CD4-positive, alpha-beta T cell treated with Interleukin-15 for 1 hour (primary cell): ENCODE results near the gene TNXB.
"Not testable (repeated sequence)": the region's sequence is repeated elsewhere in the genome, so short reads cannot be mapped to it uniquely, and the experiment has no call there.

ENCODE experiments used
- DNase-seq: peaks from one replicate; pipeline ENCODE4 v3.0.0-alpha.2; 2020

TNXB gene, protein sequence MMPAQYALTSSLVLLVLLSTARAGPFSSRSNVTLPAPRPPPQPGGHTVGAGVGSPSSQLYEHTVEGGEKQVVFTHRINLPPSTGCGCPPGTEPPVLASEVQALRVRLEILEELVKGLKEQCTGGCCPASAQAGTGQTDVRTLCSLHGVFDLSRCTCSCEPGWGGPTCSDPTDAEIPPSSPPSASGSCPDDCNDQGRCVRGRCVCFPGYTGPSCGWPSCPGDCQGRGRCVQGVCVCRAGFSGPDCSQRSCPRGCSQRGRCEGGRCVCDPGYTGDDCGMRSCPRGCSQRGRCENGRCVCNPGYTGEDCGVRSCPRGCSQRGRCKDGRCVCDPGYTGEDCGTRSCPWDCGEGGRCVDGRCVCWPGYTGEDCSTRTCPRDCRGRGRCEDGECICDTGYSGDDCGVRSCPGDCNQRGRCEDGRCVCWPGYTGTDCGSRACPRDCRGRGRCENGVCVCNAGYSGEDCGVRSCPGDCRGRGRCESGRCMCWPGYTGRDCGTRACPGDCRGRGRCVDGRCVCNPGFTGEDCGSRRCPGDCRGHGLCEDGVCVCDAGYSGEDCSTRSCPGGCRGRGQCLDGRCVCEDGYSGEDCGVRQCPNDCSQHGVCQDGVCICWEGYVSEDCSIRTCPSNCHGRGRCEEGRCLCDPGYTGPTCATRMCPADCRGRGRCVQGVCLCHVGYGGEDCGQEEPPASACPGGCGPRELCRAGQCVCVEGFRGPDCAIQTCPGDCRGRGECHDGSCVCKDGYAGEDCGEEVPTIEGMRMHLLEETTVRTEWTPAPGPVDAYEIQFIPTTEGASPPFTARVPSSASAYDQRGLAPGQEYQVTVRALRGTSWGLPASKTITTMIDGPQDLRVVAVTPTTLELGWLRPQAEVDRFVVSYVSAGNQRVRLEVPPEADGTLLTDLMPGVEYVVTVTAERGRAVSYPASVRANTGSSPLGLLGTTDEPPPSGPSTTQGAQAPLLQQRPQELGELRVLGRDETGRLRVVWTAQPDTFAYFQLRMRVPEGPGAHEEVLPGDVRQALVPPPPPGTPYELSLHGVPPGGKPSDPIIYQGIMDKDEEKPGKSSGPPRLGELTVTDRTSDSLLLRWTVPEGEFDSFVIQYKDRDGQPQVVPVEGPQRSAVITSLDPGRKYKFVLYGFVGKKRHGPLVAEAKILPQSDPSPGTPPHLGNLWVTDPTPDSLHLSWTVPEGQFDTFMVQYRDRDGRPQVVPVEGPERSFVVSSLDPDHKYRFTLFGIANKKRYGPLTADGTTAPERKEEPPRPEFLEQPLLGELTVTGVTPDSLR (N-terminal part only)

DNA sequence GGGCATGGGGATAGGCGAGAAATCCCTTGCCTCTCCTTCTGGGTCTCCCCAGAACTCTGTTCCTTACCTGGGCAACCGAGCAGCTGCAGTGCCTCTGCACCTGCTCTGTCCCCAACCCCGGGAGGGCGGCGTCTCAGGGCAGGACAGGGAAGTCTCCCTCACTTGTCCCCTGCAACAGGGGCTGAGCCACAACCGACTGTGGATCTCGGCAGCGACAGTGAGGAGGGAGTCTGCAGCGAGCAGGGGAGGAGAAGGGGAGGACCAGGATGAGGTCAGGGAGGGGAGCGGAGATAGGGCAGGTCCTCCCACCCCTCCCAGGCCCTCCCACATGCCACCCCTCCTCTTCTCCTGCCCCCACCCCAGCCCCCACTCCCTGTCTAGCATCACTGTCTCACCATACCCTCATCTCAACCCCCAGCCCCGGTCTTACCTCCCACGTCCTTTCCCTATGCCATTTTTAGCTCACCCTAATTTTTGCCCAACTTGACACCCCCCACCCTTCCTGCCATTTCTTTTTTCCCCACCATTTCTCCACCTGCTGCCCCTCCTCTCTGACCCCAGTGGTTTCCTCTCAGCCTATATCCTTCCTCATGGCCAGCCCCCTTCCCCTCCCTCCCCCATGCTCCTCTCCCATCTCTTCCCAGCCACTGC is at the start of gene TNXB:
TNXB (minus strand) TSS at position 225 of the 651 bp plus-strand sequence. CDS start 11,140 bp downstream, outside the sequence.
- no peak for DNase-seq

DNA sequence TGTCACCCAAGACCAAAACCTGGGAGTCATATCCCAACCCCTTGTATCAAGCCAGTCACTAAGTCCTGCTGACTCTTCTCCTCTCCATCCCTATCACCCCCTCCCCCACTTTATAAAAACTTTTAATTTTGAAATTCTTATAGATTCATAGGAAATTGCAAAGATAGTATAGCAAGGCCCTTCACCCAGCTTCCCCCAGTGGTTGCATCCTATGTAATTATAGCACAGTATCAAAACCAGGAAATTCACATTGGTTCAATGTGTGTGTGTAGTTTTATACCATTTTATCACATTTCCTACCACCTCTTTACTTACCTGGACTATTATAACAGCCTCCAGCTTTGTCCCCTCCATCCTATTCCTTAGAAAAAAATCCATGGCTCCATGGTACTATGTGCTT is 48.9 kb upstream of the TNXB start:
- DNase-seq, result no peak

DNA sequence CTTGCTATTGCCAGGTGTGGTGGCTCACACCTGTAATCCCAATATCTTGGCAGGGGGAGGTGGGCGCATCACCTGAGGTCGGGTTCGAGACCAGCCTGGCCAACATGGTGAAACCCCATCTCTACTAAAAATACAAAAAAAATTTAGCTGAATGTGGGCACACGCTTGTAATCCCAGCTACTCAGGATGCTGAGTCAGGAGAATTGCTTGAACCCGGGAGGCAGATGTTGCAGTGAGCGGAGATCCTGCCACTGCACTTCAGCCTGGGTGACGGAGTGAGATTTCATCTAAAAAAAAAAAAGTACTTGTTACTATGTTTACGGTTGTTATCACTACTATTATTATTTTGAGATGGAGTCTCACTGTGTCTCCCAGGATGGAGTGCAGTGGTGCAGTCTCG is 47.8 kb upstream of the TNXB start:
- no peak for DNase-seq

DNA sequence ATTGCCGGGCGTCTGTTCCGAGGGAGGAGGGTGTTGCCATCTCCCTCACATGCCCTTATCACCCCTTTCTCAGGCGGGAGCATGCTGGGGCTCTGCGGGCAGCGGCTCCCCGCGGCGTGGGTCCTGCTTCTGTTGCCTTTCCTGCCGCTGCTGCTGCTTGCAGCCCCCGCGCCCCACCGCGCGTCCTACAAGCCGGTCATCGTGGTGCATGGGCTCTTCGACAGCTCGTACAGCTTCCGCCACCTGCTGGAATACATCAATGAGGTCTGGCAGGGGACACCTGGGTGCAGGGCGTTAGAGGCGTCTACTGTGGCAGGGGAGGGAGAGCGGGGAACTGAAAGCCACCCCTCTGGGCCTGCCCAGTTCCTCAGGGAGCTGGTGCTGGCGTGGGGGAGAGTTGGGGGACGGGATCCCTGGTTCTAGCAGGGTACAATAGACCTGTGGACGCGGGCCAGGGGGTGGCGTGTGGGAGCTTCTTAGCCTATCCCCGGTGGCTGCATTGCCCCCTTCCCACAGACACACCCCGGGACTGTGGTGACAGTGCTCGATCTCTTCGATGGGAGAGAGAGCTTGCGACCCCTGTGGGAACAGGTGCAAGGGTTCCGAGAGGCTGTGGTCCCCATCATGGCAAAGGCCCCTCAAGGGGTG is 45.5 kb upstream of the TNXB start:
- DNase-seq, result peak; percentile 75

DNA sequence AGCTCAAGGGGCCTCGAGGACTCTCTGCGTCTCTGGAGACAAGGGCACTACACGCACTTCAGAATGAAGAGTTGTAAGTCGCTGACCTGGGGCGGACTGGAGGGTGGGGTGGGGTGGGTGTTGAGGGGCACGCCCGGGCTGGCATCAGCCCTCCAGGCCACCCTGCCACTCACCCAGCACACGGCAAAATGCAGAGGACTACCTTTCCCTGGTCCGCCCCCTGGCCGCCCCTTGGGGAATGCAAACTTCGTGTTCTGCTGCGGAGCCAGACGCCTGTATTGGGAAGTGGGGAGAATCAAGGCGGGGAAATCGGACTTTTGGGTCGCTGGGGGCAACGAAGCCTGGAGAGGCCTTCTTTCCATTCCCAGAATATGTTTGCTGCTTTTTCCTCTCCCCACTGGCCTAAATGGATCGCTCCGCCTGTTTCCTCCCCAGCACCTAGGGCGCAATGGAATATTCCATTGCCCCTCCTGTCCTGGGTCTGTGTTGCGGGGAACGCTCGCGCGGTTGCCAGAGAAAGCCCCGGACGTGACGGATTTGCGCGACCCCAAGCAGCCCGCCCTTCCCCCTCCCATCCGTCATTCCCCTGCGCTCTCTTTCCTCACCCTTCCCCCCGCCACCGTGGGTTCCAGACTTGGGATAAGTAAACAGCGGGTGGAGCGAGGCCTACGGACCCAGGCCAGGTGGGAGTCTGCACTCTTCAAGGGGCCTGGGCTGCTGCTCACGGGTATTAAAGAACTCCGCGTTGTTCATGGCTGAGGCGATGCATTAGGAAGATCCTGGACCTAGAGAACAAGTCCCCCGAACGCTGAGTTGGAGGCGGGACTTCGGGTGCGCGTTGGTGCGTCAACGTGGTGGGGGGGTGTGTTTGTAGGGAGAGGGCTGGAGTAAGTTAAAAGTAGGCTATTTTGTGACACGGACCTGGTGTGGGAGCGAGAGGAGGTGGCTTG is 44.7 kb upstream of the TNXB start, which contains the start of gene PPT2:
PPT2 (plus strand) TSS at position 578 of the 950 bp plus-strand sequence. CDS start 454 bp downstream, outside the sequence.
- DNase-seq, result peak; percentile 78

DNA sequence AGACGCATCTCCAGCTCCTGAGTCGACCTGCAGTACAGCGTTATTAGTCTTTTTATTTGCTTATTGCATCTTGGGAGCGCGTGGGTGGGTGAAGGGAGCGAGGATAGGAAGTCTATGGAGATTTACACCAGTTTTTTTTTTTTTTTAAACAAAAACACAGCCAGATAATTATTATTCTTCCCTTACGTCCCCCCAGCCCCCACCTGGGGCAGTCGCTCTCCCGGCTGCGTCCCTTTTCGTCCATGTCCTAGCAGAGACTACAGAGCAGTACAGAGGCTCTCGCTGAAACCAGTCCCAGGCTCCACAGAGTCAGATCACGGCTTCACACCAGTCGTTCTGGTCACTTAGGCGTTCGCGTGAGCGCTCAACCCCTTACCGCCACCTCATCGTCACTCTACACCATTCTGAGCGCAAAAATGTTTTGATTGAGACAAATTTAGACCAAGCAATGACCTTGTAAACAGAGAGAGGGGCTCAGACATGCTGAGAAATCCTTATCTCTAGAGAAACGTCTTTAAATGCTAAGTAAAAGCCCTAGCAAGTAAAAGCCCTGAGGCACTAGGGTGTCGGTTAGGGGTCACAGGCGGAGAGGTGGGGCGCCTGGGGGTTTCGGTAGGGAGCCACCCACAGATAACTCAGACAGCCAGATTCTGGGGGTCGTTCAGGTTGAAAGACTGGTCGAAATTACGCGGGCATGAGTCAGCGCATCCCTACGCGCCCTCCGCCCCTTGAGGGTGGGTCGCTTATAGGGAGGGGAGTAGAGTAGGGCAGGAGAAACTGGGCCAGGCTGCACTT is 43.8 kb upstream of the TNXB start:
- no peak for DNase-seq

DNA sequence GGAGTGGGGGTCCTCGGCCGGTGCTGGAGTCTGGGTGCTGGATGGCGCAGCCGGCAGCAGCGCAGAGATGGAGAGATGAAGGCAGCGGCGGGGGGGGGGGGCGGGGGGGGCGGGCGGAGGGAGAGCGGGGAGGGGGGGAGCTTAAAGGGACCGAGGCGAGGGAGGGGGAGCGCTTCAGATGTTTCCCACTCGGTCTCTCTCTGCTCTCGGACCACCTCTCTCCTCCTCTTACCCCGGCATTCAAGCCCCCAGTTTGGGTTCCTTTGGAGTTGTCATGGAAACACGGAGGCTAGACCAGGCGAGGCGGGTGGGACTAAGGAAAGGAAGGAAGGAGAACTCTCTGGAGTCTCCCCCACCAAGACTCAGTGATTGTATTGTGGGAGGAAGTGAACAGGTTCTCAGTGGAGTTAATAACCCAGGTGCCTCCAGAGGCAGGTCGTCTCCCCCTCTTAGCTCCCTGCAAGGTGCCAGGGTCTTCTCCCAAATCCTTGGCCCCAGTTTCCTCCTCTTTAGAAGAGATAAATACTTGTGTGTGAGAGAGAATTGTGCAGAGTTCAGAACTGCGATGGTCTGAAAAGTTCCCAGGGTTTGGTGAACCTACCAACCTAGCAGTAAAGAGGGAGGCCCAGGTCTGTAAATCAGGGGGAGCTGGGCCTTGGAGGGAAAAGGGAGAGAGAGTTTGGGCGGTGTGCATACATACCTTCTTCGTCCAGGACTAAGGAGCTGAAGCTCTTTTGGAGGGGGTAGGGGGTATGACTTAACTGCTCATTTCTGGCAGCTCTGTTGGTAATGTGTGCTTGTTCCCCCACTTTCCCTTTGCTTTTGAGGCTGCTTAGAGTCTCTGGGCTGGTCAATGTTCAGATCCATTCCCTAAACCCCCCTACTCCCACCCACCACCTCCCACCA is 43.0 kb upstream of the TNXB start, which contains the start of gene PRRT1:
PRRT1 (minus strand) TSS at position 77 of the 906 bp plus-strand sequence. CDS start 112 bp downstream, outside the sequence.
- no peak for DNase-seq

DNA sequence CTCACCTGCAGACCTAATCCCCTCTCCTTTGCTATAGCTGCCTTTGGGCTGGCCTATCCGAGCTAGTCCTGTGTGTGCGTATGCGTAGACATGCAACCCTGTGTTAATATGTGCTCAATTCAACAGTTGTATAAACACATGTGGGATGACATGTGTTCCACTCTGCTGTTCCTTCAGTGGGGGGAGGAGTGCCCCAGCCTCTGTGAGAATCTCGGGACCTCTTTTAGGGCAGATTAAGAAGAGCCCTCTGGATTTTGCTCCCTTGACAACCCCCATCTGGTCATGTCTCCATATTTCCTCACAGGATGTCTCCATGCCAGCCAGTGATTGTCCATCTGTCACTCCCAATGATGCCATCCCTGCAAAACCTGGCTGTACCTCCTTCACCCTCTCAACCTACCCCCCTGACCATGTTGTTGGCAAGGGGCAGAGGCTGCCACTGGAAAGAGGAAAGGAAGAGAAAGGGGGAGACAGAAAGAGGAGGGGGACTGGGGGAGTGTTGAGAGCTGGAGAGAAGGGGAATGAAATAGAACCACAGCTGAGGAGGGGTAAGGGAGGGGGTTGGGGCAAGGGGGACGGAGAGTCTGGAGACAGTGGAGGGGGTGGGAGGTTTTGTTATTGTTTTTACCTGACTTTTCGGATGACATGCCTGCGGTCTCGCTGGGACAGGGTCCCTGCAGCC is 42.2 kb upstream of the TNXB start:
- DNase-seq, result no peak

DNA sequence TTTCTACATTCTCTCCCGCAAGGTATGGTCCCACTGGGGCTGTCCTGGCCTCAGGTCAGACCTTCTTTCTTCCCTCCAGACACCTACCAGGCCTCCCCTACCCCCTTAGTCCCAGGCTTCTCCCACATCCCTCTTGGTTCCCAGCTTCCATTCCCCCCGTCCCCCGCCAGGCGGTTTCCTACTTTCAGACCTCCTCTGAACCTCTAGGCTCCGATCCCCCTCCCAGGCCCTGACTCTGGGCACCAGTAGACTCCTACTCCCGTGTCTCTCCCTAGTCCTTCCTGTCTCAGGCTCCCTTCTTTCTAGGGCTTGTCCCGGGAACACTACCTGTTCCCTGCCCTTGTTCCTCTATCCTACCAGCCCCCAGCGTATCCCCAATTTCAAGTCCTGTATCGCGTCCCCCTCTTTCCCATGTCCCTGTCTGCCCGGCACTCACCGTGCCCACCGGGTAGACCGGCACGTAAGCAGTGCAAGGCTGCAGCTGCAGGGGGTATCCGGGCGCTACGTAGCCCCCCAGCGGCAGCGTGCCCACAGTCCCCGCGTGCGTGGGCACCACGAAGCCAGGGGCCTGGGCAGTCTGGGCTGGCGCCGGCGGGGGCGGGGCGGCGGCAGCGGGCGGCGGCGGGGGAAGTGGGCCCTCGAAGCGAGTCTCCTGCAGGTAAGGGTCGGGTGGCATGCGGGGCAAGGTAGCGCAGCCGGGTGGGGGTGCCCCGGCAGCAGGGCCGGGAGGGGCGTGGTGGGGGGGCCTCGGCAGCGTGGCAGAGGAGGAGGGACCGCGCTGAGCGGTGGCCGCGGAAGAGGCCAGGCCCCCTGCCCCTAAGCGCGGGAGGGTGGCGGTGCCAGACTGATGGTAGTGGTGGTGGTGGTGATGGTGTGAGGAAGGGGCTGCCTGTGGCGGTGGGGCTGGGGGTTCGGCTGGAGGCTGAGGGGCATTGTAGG is 41.1 kb upstream of the TNXB start:
- no peak for DNase-seq

DNA sequence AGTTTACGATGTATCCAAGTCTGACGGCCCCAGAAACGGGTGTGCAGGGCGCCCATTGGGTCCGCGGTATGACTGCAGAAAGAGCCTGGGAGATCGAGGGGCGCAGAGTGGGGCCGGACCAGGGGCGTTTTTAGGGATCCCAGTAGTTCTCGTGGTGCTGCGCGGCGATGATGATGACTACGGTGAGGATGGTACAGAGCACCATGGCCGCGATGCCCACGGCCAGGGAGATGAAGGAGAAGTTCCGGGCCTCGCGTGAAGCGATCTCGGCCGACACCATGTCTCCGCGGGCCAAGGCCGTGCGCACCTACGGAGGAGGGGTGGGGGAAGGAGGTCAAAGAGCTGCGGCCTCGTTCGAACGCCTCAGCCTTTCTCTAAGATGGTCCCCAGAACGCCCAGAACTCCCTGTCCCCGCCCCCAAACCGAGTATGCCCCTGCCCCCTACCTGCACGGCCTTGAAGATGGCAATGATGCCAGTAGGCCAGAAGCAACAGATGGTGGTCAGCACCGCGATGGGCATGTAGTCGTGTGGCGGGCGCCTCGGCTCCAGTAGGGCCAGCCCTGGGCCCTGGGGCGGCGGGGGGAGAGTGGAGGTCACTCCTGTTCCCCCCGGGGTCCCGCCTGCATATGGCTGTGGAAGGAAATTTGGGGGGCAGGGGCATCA is 40.1 kb upstream of the TNXB start:
- DNase-seq, result peak; percentile 22

DNA sequence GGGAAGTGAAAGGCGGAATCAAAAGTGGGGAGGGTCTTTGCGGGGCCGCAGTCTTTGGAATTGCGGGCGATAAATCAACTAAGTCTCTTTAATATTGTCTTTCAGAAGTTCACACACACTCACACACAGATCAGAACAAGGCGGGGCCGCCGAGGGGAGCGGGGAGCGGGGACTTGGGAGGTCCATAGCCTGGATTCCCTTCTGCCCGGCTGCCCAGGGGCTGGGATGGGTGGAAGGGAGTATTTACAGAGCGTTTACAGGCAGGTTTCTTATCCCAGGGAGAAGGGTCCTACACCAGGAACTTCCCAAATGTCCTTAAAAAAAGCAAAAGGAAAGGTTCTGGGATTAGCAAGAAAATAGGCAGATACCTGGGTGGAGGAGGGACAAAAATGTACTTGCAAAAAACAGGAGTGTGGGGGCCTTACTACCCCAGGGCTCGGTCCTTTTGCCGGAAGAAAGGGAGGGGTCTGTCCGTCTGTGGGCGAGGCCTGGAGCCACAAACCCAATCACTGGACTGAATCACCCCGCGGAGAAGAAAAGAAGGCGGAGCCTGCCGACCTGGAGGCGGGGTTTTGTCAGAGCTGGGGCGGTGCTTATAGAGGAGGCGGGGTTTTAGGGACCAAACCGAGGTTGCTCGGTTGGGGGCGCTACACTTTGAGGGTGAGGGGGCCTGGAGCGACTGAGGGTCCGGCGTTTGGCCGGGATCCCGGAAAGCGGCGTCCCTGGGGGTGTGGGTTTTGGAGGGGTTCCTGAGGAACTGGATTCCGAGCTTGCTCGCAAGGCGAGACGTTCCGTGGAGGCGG is 39.4 kb upstream of the TNXB start:
- peak; percentile 76 for DNase-seq

DNA sequence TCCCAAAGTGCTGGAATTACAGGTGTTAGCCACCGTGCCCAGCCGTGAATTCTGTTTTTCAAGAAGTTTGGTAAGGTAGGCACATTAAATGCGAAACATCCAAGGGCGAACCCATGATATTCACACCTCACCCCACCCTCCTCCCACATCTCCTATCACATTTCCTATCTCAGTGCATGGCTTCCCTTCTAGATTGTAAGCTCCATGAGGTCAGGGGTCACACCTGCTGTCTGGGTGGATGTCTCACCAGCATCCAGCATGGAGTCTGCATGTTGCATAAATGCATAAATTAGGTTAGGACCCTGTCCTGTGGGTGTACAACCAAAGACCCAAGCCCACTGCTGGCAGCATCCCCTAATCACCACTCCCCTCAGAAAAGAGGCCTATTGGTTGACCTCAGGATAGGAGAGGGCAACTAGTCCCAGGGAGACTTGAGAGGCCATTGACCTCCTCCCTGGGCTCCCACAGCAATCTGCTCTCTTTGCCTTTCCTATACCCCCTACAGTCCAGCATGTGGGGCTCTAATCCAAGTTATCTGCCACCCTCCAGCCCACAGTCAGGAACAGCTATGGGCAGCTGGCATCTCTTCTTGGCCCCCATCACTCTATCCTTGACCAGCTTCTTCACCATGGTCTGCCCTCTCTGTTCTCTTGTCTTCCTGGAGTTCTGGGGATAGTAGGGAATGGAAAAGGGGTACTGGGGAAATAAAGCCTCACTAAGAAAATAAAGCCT is 38.4 kb upstream of the TNXB start:
- DNase-seq, result no peak

DNA sequence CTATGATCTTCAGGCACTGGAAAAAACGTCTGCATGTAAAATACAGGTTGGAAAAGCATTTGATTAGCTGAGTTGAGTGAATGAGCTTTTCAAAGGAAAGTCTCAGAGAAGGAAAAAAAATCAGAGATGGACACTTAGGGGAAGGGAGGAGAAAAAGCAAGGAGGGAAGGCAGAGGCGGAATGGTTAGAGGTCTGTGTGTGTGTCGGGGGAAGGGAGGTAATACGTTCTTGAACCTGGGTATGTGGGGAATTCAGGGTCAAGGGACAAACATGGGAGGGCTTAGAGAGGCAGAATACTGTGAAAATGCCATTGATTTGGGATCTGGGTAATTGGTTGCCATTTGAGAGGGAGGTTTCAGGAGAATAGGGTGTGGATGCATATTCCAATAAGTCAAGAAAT is 37.5 kb upstream of the TNXB start:
- no peak for DNase-seq

DNA sequence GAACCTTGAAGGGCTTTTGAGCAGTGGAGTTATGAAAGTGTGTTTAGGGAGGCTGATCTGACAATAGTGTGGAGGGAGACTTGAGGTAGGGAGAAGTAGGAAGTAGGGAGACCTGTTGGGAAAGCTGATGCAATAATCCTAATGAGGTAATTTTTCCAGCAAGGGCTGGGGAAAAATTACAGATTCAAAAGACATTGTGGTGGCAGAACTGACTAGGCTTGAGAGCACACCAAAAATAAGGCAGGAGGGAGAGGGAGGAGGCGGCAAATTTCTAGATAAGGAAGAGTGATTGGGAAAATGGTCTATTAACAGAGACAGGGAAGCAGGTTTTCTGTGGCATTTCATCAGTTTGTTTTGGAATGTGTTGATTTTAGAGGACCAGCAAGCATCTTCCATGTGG is 37.1 kb upstream of the TNXB start:
- DNase-seq, result no peak

DNA sequence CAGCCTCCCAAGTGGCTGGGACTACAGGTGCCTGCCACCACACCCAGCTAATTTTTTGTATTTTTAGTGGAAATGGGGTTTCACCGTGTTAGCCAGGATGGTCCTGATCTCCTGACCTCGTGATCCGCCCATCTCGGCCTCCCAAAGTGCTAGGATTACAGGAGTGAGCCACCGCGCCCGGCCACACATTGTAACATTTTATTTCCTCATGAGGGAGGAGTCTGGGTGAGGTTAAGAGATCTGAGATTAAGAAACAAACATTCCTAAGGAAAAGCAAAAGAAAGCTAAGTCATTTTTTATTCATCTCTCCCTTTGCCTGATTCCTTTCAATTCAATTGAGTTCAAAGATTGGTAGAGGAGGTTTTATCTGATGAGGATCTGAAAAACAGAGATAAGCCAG is 35.1 kb upstream of the TNXB start:
- not testable (repeated sequence) for DNase-seq
